RWPE2 (cell line): ENCODE data around the gene SLC24A3.

Experiments used
- ATAC-seq: fragments of 200-7000 bp; cut with Tn5 transposase; 3 replicates; pipeline ENCODE4 v1.9.1; 2021; ENCODE audit warnings: low read depth
- DNase-seq: peaks from one replicate; pipeline ENCODE4 v3.0.0-alpha.2; 2020; ENCODE audit warnings: low spot score
- H3K27ac ChIP-seq: fragments of 450-650 bp; 2 replicates; pipeline ENCODE4 v1.5.1; 2017; ENCODE audit warnings: mild to moderate bottlenecking; ENCODE audit not compliant: poor library complexity, severe bottlenecking
- H3K27me3 ChIP-seq: fragments of 250-450 bp; sonication (Bioruptor Pico); 2 replicates; pipeline ENCODE4 v1.5.1; 2021; ENCODE audit warnings: mild to moderate bottlenecking, moderate library complexity; ENCODE audit not compliant: insufficient read depth, poor library complexity, severe bottlenecking
- H3K36me3 ChIP-seq: fragments of 250-450 bp; sonication (Bioruptor Pico); 2 replicates; pipeline ENCODE4 v1.5.1; 2020; ENCODE audit warnings: low read depth, mild to moderate bottlenecking, moderate library complexity
- H3K4me1 ChIP-seq: fragments of 250-450 bp; sonication (Bioruptor Pico); 2 replicates; pipeline ENCODE4 v1.5.1; 2021; ENCODE audit warnings: mild to moderate bottlenecking, moderate library complexity; ENCODE audit not compliant: insufficient read depth, poor library complexity, severe bottlenecking
- H3K4me3 ChIP-seq: fragments of 250-450 bp; sonication (Bioruptor Pico); 2 replicates; pipeline ENCODE4 v1.5.1; 2021; ENCODE audit warnings: mild to moderate bottlenecking, moderate library complexity; ENCODE audit not compliant: severe bottlenecking
- H3K9me3 ChIP-seq: fragments of 250-450 bp; sonication (Bioruptor Pico); 2 replicates; pipeline ENCODE4 v1.5.1; 2021; ENCODE audit warnings: mild to moderate bottlenecking, moderate library complexity; ENCODE audit not compliant: severe bottlenecking
- TF ChIP-seq, protein P1 (sequence below): fragments of 450-650 bp; IDR thresholded peaks from one replicate; pipeline ENCODE4 v1.5.1; 2017; ENCODE audit warnings: mild to moderate bottlenecking, moderate library complexity; ENCODE audit not compliant: poor library complexity, severe bottlenecking

SLC24A3 gene

GRCh38 chr20:19683188-19683587 lies 470.7 kb downstream of the SLC24A3 start:
- Histone ChIP-seq H3K36me3 (no peaks in the 10 kb centered on the region), H3K27me3 (no peaks in the 10 kb centered on the region), H3K4me3 (no peak overlapping the region), H3K9me3 (no peaks in the 10 kb centered on the region), H3K4me1 (no peaks in the 10 kb centered on the region), H3K27ac (no peak overlapping the region)
- DNase-seq (no peak), ATAC-seq (no peak)
- TF ChIP-seq, protein P1, sequence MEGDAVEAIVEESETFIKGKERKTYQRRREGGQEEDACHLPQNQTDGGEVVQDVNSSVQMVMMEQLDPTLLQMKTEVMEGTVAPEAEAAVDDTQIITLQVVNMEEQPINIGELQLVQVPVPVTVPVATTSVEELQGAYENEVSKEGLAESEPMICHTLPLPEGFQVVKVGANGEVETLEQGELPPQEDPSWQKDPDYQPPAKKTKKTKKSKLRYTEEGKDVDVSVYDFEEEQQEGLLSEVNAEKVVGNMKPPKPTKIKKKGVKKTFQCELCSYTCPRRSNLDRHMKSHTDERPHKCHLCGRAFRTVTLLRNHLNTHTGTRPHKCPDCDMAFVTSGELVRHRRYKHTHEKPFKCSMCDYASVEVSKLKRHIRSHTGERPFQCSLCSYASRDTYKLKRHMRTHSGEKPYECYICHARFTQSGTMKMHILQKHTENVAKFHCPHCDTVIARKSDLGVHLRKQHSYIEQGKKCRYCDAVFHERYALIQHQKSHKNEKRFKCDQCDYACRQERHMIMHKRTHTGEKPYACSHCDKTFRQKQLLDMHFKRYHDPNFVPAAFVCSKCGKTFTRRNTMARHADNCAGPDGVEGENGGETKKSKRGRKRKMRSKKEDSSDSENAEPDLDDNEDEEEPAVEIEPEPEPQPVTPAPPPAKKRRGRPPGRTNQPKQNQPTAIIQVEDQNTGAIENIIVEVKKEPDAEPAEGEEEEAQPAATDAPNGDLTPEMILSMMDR = no peak

GRCh38 chr20:19683822-19684221 lies 471.4 kb downstream of the SLC24A3 start:
- no peak for ATAC-seq
- no peaks in the 10 kb centered on the region for H3K27me3 ChIP-seq
- H3K4me3 ChIP-seq = no peak overlapping the region
- H3K27ac ChIP-seq = no peak overlapping the region
- TF ChIP-seq, protein P1 = no peak
- no peaks in the 10 kb centered on the region for H3K9me3 ChIP-seq
- no peaks in the 10 kb centered on the region for H3K36me3 ChIP-seq
- DNase-seq = no peak
- H3K4me1 ChIP-seq = peaks cover 4% of the 10 kb centered on the region

GRCh38 chr20:19688031-19688806 lies 475.8 kb downstream of the SLC24A3 start:
- Histone ChIP-seq H3K27ac (peak overlapping the region; percentile 9), H3K36me3 (no peaks in the 10 kb centered on the region), H3K4me3 (no peak overlapping the region), H3K4me1 (peaks cover 15% of the 10 kb centered on the region), H3K9me3 (no peaks in the 10 kb centered on the region), H3K27me3 (no peaks in the 10 kb centered on the region)
- ATAC-seq (peak; percentile 97), DNase-seq (peak; percentile 85)
- TF ChIP-seq, protein P1 = peak; percentile 95

GRCh38 chr20:19690462-19690861 lies 478.0 kb downstream of the SLC24A3 start:
- no peak for ATAC-seq
- TF ChIP-seq, protein P1 = no peak
- no peak for DNase-seq
- no peak overlapping the region for H3K4me3 ChIP-seq
- H3K4me1 ChIP-seq = peaks cover 15% of the 10 kb centered on the region
- H3K27me3 ChIP-seq = no peaks in the 10 kb centered on the region
- H3K36me3 ChIP-seq = no peaks in the 10 kb centered on the region
- no peak overlapping the region for H3K27ac ChIP-seq
- H3K9me3 ChIP-seq = no peaks in the 10 kb centered on the region

DNA sequence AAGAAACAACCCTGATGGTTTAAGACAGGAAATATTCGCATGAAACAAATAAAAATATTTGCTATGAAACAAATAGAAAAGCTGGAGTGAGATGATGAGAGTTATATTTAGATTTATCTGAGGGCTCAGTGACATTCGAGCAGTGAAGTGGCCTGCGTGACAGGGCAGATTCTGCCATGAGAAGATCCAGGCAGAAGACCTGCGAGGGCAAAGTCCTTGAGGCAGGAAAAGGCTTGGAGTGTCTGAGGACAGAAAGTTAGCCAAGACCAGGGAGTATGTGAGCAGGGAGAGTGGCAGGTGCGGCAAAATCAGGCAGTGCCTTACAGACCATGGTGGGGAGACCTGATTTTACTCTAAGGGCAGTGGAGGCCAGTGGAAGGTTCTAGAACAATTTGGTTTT lies 478.7 kb downstream of the SLC24A3 start:
- DNase-seq (no peak), ATAC-seq (no peak)
- no peaks in the 10 kb centered on the region for H3K27me3 ChIP-seq
- TF ChIP-seq, protein P1 = no peak
- no peaks in the 10 kb centered on the region for H3K36me3 ChIP-seq
- no peak overlapping the region for H3K4me3 ChIP-seq
- H3K4me1 ChIP-seq = peaks cover 15% of the 10 kb centered on the region
- H3K9me3 ChIP-seq = no peaks in the 10 kb centered on the region
- H3K27ac ChIP-seq = no peak overlapping the region
